ENCODE data around the gene HP1BP3. TPM values are rescaled to one million over a fixed set of nuclear protein-coding genes. Genes with fewer than 3 reads are reported as not detected.

Gene HP1BP3
- total RNA-seq, 1 experiment from 2014 or later = 263 TPM

DNA sequence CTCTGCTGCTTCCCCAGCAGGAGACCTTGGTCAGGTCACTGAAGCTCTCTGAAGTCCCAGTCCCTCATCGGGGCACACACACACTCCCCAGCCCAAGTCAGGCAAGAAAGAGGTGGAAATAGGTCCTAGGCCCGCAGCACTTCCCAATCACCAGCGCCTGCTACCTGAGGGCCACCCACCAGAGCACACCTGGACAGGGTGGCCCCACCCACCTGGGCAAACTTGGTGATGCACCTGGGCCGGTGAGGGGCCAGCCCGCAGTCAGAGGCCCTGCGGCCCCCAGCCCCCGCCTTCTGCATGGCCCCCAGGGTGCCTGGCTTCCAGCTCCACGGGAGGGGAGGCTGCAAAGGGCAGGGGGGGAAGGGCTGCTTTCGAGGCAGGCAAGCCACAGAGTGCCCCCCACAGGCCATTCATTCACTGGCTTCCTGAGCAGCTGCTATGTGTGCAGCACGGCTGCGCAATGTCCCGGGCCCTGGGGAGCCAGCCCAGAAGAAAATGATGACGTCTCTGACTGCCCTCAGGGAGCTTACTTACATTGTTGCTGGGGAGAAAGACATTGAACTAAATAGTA lies 59.3 kb downstream of the HP1BP3 start:
- no peak for ATAC-seq
- CTCF ChIA-PET = interaction anchor here (1.0 kb wide), 1 partner anchor 31 kb away, joined by 8 read pairs; no protein-coding TSS in a partner anchor
- no peak for TF ChIP-seq TCF7L2 (IDR thresholded peaks at IDR 0.05; ENCODE audit: low read depth, low read length)
- TF ChIP-seq SIN3A (IDR thresholded peaks at IDR 0.05; ENCODE audit: borderline replicate concordance, insufficient read depth, low read depth, low read length) = no peak
- TF ChIP-seq, protein P1, sequence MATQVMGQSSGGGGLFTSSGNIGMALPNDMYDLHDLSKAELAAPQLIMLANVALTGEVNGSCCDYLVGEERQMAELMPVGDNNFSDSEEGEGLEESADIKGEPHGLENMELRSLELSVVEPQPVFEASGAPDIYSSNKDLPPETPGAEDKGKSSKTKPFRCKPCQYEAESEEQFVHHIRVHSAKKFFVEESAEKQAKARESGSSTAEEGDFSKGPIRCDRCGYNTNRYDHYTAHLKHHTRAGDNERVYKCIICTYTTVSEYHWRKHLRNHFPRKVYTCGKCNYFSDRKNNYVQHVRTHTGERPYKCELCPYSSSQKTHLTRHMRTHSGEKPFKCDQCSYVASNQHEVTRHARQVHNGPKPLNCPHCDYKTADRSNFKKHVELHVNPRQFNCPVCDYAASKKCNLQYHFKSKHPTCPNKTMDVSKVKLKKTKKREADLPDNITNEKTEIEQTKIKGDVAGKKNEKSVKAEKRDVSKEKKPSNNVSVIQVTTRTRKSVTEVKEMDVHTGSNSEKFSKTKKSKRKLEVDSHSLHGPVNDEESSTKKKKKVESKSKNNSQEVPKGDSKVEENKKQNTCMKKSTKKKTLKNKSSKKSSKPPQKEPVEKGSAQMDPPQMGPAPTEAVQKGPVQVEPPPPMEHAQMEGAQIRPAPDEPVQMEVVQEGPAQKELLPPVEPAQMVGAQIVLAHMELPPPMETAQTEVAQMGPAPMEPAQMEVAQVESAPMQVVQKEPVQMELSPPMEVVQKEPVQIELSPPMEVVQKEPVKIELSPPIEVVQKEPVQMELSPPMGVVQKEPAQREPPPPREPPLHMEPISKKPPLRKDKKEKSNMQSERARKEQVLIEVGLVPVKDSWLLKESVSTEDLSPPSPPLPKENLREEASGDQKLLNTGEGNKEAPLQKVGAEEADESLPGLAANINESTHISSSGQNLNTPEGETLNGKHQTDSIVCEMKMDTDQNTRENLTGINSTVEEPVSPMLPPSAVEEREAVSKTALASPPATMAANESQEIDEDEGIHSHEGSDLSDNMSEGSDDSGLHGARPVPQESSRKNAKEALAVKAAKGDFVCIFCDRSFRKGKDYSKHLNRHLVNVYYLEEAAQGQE (IDR thresholded peaks at IDR 0.05; ENCODE audit: insufficient read depth in 1 of 2, low read depth in 2 of 2, low read length in 1 of 2) = no peak
- TF ChIP-seq, protein P2, sequence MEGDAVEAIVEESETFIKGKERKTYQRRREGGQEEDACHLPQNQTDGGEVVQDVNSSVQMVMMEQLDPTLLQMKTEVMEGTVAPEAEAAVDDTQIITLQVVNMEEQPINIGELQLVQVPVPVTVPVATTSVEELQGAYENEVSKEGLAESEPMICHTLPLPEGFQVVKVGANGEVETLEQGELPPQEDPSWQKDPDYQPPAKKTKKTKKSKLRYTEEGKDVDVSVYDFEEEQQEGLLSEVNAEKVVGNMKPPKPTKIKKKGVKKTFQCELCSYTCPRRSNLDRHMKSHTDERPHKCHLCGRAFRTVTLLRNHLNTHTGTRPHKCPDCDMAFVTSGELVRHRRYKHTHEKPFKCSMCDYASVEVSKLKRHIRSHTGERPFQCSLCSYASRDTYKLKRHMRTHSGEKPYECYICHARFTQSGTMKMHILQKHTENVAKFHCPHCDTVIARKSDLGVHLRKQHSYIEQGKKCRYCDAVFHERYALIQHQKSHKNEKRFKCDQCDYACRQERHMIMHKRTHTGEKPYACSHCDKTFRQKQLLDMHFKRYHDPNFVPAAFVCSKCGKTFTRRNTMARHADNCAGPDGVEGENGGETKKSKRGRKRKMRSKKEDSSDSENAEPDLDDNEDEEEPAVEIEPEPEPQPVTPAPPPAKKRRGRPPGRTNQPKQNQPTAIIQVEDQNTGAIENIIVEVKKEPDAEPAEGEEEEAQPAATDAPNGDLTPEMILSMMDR (IDR thresholded peaks at IDR 0.05) = no peak; the same call in 1 of the 2 replicates
- TF ChIP-seq POLR2AphosphoS5 (IDR thresholded peaks at IDR 0.05; ENCODE audit: low read depth, low read length) = no peak
- BruUV-seq (replicated peaks) = no TSS peak
- Histone ChIP-seq H3K36me3 (ENCODE audit: control insufficient read depth, insufficient read depth, low read length) (no peaks in the 10 kb centered on the region), H3K27me3 (ENCODE audit: control insufficient read depth, insufficient read depth, low read length) (no peaks in the 10 kb centered on the region), H3K9me3 (ENCODE audit: control insufficient read depth, insufficient read depth, low read depth, low read length) (no peaks in the 10 kb centered on the region), H3K4me3 (ENCODE audit: low read depth in 2 of 2, low read length in 2 of 2) (no peak overlapping the region), H3K4me1 (ENCODE audit: control insufficient read depth, insufficient read depth, low read length) (peaks cover 16% of the 10 kb centered on the region; the same call in 1 of the 2 replicates), H3K27ac (ENCODE audit: low read length) (no peak overlapping the region)
- intact Hi-C loops (cut with micrococcal nuclease; ENCODE audit: unreplicated experiment) (no loop called here), in situ Hi-C loops (cut with HindIII; ENCODE audit: low pct_unique_long_range_greater_than_20kb, low sequenced_read_pairs) (no loop called here)
- POLR2A ChIA-PET = no interaction called here
- DNase-seq (ENCODE audit: low read depth, low spot score) = no peak

DNA sequence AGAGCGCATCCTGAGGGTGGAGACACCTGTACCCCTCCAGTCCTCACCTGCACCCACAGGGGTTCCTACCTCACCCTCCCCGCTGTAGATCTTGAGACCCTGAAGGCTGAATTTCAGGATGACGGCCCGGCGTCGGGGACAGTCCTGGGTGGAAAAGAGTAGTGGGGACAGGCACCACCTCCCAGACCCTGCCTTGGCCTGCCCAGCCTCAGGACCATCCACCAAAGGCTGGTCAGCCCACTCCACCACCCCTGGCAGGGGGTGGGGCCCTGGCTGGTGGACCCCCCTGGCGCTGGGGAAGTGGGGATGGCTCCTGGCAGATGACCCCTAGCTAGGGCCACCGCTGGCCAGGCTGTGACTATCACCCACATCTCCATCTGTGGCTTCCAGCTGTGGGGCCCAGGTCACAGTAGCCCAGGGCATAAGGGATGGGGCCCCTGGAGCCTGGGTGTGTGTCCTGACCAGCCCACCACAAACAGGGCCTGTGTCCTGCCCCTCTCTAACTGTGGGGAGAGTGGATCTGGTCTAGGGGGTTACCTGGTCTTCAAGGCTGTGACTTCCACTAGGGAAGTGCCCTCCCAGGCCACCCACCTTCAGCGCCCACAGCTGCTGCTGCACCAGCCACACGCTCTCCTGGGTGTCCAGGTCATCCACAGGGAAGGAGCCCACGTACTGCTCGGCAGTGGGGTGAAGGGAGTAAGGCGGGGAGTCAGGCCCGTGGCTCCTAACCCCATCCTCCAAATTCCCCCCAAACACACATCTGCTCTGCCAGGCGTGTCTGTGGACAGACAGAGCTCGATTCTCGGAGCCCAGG lies 60.0 kb downstream of the HP1BP3 start:
- H3K27me3 ChIP-seq (ENCODE audit: control insufficient read depth, insufficient read depth, low read length) = no peaks in the 10 kb centered on the region
- H3K27ac ChIP-seq (ENCODE audit: low read length) = no peak overlapping the region
- ChIA-PET POLR2A (no interaction called here), CTCF (interaction anchor here (1.0 kb wide), 1 partner anchor 30 kb away, joined by 8 read pairs; no protein-coding TSS in a partner anchor)
- no TSS peak for BruUV-seq (replicated peaks)
- peaks cover 10% of the 10 kb centered on the region; the same call in 1 of the 2 replicates for H3K4me1 ChIP-seq (ENCODE audit: control insufficient read depth, insufficient read depth, low read length)
- no peaks in the 10 kb centered on the region for H3K36me3 ChIP-seq (ENCODE audit: control insufficient read depth, insufficient read depth, low read length)
- in situ Hi-C loops (cut with HindIII; ENCODE audit: low pct_unique_long_range_greater_than_20kb, low sequenced_read_pairs) = no loop called here
- no peak overlapping the region for H3K4me3 ChIP-seq (ENCODE audit: low read depth in 2 of 2, low read length in 2 of 2)
- no peak for DNase-seq (ENCODE audit: low read depth, low spot score)
- TF ChIP-seq, protein P2 (IDR thresholded peaks at IDR 0.05) = no peak
- TF ChIP-seq TCF7L2 (IDR thresholded peaks at IDR 0.05; ENCODE audit: low read depth, low read length) = no peak
- no peak for TF ChIP-seq POLR2AphosphoS5 (IDR thresholded peaks at IDR 0.05; ENCODE audit: low read depth, low read length)
- ATAC-seq = no peak
- intact Hi-C loops (cut with micrococcal nuclease; ENCODE audit: unreplicated experiment) = no loop called here
- H3K9me3 ChIP-seq (ENCODE audit: control insufficient read depth, insufficient read depth, low read depth, low read length) = no peaks in the 10 kb centered on the region

Measured in Panc1 (cell line).